B cell (primary cell): ENCODE results near the gene FARP1. TPM values are rescaled to one million over a fixed set of nuclear protein-coding genes. Genes with fewer than 3 reads are reported as not detected.
A peak's percentile ranks its signal among the peaks of the same experiment; 100 is the strongest.

Experiments used
- ATAC-seq: fragments of 200-7000 bp; cut with Tn5 transposase; one replicate; pipeline ENCODE4 v1.10.0; 2021; ENCODE audit warnings: low read depth, mild to moderate bottlenecking, moderate number of reproducible peaks, moderate library complexity
- CTCF ChIA-PET: fragments of 350-600 bp; sonication (Branson Sonifier 250); formaldehyde crosslinking; loops from one replicate; lab custom pipeline; 2021; ENCODE audit warnings: antibody characterized with exemption, inconsistent platforms; lab: Charles Lee
- POLR2A ChIA-PET: fragments of 350-600 bp; sonication (Branson Sonifier 250); formaldehyde crosslinking; loops from one replicate; lab custom pipeline; 2021; ENCODE audit warnings: antibody characterized with exemption; lab: Charles Lee
- DNase-seq: peaks from one replicate; pipeline ENCODE4 v3.0.0; 2013
- H2AFZ ChIP-seq: 2 replicates; pipeline ENCODE4 v1.6.1; 2012; ENCODE audit warnings: mild to moderate bottlenecking, low read depth, low read length; ENCODE audit not compliant: insufficient read depth, poor library complexity, severe bottlenecking
- H3K27ac ChIP-seq, 2 donors: 1 replicate in 1 of 2; 2 replicates in 1 of 2; pipeline ENCODE4 v1.5.1; 2012 to 2013; ENCODE audit warnings: low read length in 2 of 2, mild to moderate bottlenecking in 2 of 2, moderate library complexity in 1 of 2
- H3K27me3 ChIP-seq, 4 experiments: fragments of 200-600 bp in 1 of 4; sonication (generic) in 1 of 4; replicated peaks in 1 of 4; 1 replicate in 2 of 4; 2 replicates in 2 of 4; pipeline versions ENCODE4 v1.6.1 to v1.7.0; 2013 to 2016; ENCODE audit warnings: low read length in 3 of 4, mild to moderate bottlenecking in 2 of 4, mixed read lengths in 1 of 4, moderate library complexity in 1 of 4; ENCODE audit not compliant: insufficient read depth in 4 of 4, control insufficient read depth in 3 of 4; ENCODE audit errors: control extremely low read depth in 1 of 4
- H3K36me3 ChIP-seq, 2 experiments: replicated peaks in 1 of 2; 1 replicate in 1 of 2; 2 replicates in 1 of 2; pipeline versions ENCODE4 v1.6.1 to v1.7.1; 2013; ENCODE audit warnings: low read length in 1 of 2; ENCODE audit not compliant: insufficient read depth in 2 of 2, control insufficient read depth in 1 of 2; ENCODE audit errors: control extremely low read depth in 1 of 2, extremely low read depth in 1 of 2
- H3K4me1 ChIP-seq, 2 donors: fragments of 200-600 bp in 1 of 2; sonication (generic) in 1 of 2; 1 replicate in 1 of 2; 2 replicates in 1 of 2; pipeline versions ENCODE4 v1.5.1 to v1.6.1; 2013 to 2017; ENCODE audit warnings: low read length in 2 of 2; ENCODE audit not compliant: control insufficient read depth in 2 of 2, insufficient read depth in 2 of 2
- H3K4me2 ChIP-seq: replicated peaks from 2 replicates; pipeline ENCODE3; 2012; ENCODE audit warnings: mild to moderate bottlenecking, low read depth, low read length; ENCODE audit not compliant: poor library complexity, severe bottlenecking
- H3K4me3 ChIP-seq, 5 experiments: fragments of 200-600 bp in 1 of 5; sonication (generic) in 1 of 5; 1 replicate in 3 of 5; 2 replicates in 2 of 5; pipeline versions ENCODE4 v1.5.1 to v1.7.0; 2011 to 2016; ENCODE audit warnings: low read length in 4 of 5, mild to moderate bottlenecking in 4 of 5, low read depth in 2 of 5, control low read depth in 1 of 5, moderate library complexity in 1 of 5; ENCODE audit not compliant: insufficient read depth in 1 of 5; ENCODE audit errors: control extremely low read depth in 1 of 5, extremely low read depth in 1 of 5
- H3K79me2 ChIP-seq: fragments of 200-600 bp; sonication (generic); one replicate; pipeline ENCODE4 v1.6.0; 2016; ENCODE audit warnings: low read length; ENCODE audit not compliant: control insufficient read depth, insufficient read depth
- H3K9ac ChIP-seq: fragments of 200-600 bp; sonication (generic); 2 replicates; pipeline ENCODE4 v1.6.1; 2017; ENCODE audit warnings: mild to moderate bottlenecking, low read length, moderate library complexity
- H3K9me3 ChIP-seq, 3 donors: one replicate each; pipeline versions ENCODE4 v1.6.1 to v1.7.1; 2013; ENCODE audit warnings: low read length in 2 of 3; ENCODE audit not compliant: control insufficient read depth in 2 of 3, insufficient read depth in 1 of 3; ENCODE audit errors: control extremely low read depth in 1 of 3
- H4K20me1 ChIP-seq: 2 replicates; pipeline ENCODE4 v1.6.0; 2012; ENCODE audit warnings: mild to moderate bottlenecking, low read length; ENCODE audit not compliant: insufficient read depth, control insufficient read depth, poor library complexity, severe bottlenecking
- H3K27ac Mint-ChIP-seq: one replicate; pipeline ENCODE4 v1.8.0; 2021; ENCODE audit warnings: mixed read lengths
- H3K27me3 Mint-ChIP-seq: one replicate; pipeline ENCODE4 v1.8.0; 2021; ENCODE audit warnings: mixed read lengths
- H3K4me1 Mint-ChIP-seq: one replicate; pipeline ENCODE4 v1.8.0; 2021; ENCODE audit warnings: mixed read lengths
- H3K4me3 Mint-ChIP-seq: one replicate; pipeline ENCODE4 v1.8.0; 2021; ENCODE audit warnings: mixed read lengths
- H3K9me3 Mint-ChIP-seq: one replicate; pipeline ENCODE4 v1.8.0; 2022; ENCODE audit warnings: mixed read lengths; ENCODE audit not compliant: insufficient read depth
- CTCF ChIP-seq: fragments of 200-600 bp; IDR thresholded peaks from one replicate; pipeline ENCODE4 v1.8.0; 2022; ENCODE audit warnings: antibody characterized with exemption, mild to moderate bottlenecking
- EZH2 ChIP-seq: IDR thresholded peaks from 2 replicates; pipeline ENCODE4 v1.6.1; 2012; ENCODE audit warnings: borderline replicate concordance, low read depth, mild to moderate bottlenecking, moderate library complexity, low read length; ENCODE audit not compliant: insufficient read depth, poor library complexity, severe bottlenecking
- WGBS: methylation state at CpG from one replicate; pipeline ENCODE4 v1.1.5; 2013; ENCODE audit warnings: missing lambda C conversion rate; ENCODE audit not compliant: insufficient coverage; 5-methylcytosine and 5-hydroxymethylcytosine counted together
- intact Hi-C: fragments of 100-400 bp; cut with micrococcal nuclease; formaldehyde crosslinking; loops from one replicate; pipeline ENCODE4 v1.10.0; 2022
- polyA plus RNA-seq: library from polyadenylated mRNA; depleted of rRNA; stranded (reverse); fragments of >200 nt; gene quantifications from 2 replicates; pipeline ENCODE4 v1.2.3, GENCODE V29; 2012
- total RNA-seq, 2 donors: library from RNA; stranded (reverse); fragments of 120-200 nt in 1 of 2; gene quantifications; 1 replicate in 1 of 2; 2 replicates in 1 of 2; pipeline versions ENCODE4 v1.2.3 to v1.2.4, GENCODE V29; 2013 to 2022

Gene FARP1
- total and polyA plus RNA-seq, 2 donors (not counting 1 experiment from before 2014, with no cell fraction given): 0.15 to 1.5 TPM

GRCh38 chr13:98484289-98485219 is 341.7 kb downstream of the FARP1 start:
- Histone ChIP-seq H3K79me2 (peaks cover 96% of the 10 kb centered on the region), H4K20me1 (peaks cover 98% of the 10 kb centered on the region), H3K4me3 (no peak overlapping the region), H2AFZ (no peak overlapping the region), H3K4me2 (no peak overlapping the region), H3K9me3 (no peaks in the 10 kb centered on the region), H3K27me3 (no peaks in the 10 kb centered on the region), H3K36me3 (peaks cover 0 to 23% of the 10 kb centered on the region in 2 experiments), H3K27ac (no peak overlapping the region), H3K9ac (no peak overlapping the region), H3K4me1 (peaks cover 39 to 69% of the 10 kb centered on the region in 2 donors)
- H3K27ac Mint-ChIP-seq: peak overlapping the region; percentile 10
- ChIA-PET POLR2A (no interaction called here), CTCF (interaction anchor here (1.0 to 4.8 kb wide), 4 partner anchors 36 to 168 kb away, joined by 3 to 40 read pairs (median 6); no protein-coding TSS in a partner anchor)
- intact Hi-C loops: loop anchor here (5.0 kb wide), 1 partner anchor 38 kb away; no protein-coding TSS in a partner anchor
- ATAC-seq: no peak
- TF ChIP-seq CTCF: no peak
- no peak overlapping the region for H3K4me3 Mint-ChIP-seq
- DNase-seq: no peak
- H3K4me1 Mint-ChIP-seq: peaks cover 80% of the 10 kb centered on the region
- H3K9me3 Mint-ChIP-seq: no peaks in the 10 kb centered on the region
- no peaks in the 10 kb centered on the region for H3K27me3 Mint-ChIP-seq
- WGBS: 85% methylated on average over 18 of the region's 21 CpGs

GRCh38 chr13:98485561-98485960 is 342.7 kb downstream of the FARP1 start:
- intact Hi-C loops: loop anchor here (5.0 kb wide), 1 partner anchor 37 kb away; no protein-coding TSS in a partner anchor
- Histone ChIP-seq H3K27ac (no peak overlapping the region), H4K20me1 (peaks cover 99% of the 10 kb centered on the region), H3K79me2 (peaks cover 100% of the 10 kb centered on the region), H3K4me3 (no peak overlapping the region), H3K9ac (no peak overlapping the region), H3K4me1 (peaks cover 39 to 79% of the 10 kb centered on the region in 2 donors), H3K27me3 (no peaks in the 10 kb centered on the region), H3K36me3 (peaks cover 0 to 21% of the 10 kb centered on the region in 2 experiments), H3K4me2 (no peak overlapping the region), H3K9me3 (no peaks in the 10 kb centered on the region), H2AFZ (no peak overlapping the region)
- WGBS: 97% methylated on average over 10 of the region's 11 CpGs
- Mint-ChIP-seq H3K27me3 (no peaks in the 10 kb centered on the region), H3K9me3 (no peaks in the 10 kb centered on the region), H3K4me1 (peaks cover 89% of the 10 kb centered on the region), H3K4me3 (no peak overlapping the region), H3K27ac (no peak overlapping the region)
- TF ChIP-seq EZH2: no peak
- TF ChIP-seq CTCF: no peak
- no peak for DNase-seq
- no peak for ATAC-seq
- ChIA-PET POLR2A (no interaction called here), CTCF (interaction anchor here (2.0 to 4.8 kb wide), 2 partner anchors 40 to 167 kb away, joined by 8 to 40 read pairs; no protein-coding TSS in a partner anchor)
